ENCODE data around the gene CDIPT.

DNA sequence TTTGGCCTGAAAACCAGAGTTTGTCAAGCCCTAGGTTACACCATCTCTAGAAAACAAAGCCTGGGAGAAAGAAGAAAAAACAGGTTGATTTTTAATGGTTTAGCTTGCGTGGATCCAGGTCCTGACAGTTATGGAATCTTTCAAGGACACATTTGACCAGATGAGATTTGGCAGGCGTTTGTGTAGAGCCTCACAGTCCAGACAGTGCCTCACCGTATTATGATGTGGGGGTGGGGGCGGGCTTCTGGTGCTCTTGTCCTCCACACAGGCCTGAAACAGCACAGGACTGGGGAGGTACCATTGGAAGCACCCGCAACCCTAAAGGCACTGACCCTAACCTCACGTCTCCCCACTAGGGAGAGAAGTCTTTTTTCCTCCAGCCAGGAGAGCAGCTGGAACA, 23.2 kb downstream of the CDIPT start:
- TF ChIP-seq, protein P1, sequence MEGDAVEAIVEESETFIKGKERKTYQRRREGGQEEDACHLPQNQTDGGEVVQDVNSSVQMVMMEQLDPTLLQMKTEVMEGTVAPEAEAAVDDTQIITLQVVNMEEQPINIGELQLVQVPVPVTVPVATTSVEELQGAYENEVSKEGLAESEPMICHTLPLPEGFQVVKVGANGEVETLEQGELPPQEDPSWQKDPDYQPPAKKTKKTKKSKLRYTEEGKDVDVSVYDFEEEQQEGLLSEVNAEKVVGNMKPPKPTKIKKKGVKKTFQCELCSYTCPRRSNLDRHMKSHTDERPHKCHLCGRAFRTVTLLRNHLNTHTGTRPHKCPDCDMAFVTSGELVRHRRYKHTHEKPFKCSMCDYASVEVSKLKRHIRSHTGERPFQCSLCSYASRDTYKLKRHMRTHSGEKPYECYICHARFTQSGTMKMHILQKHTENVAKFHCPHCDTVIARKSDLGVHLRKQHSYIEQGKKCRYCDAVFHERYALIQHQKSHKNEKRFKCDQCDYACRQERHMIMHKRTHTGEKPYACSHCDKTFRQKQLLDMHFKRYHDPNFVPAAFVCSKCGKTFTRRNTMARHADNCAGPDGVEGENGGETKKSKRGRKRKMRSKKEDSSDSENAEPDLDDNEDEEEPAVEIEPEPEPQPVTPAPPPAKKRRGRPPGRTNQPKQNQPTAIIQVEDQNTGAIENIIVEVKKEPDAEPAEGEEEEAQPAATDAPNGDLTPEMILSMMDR (IDR thresholded peaks at IDR 0.05; ENCODE audit: low read depth, low read length) = no peak
- no peak for TF ChIP-seq EZH2phosphoT487 (IDR thresholded peaks at IDR 0.05; ENCODE audit: low read depth)
